ENCODE measurements around the gene SLC35F3.

GRCh38 chr1:234256359-234256758 lies 351.9 kb downstream of the SLC35F3 start:
- TF ChIP-seq CTCF (IDR thresholded peaks at IDR 0.05 in 4 of 5, conservative IDR thresholded peaks at IDR 0.05 in 1 of 5): no peak
- TF ChIP-seq POLR2A (IDR thresholded peaks at IDR 0.05): no peak
